Memory B cell (primary cell): Measurements from ENCODE around the gene TMEM187.

Experiments
- ATAC-seq: fragments of 150-1000 bp; cut with Tn5 transposase; 2 replicates; pipeline ENCODE4 v1.10.0; 2021; ENCODE audit warnings: low read depth, mild to moderate bottlenecking, moderate library complexity
- DNase-seq, 2 donors: peaks; one replicate each; pipeline ENCODE4 v3.0.0; 2022; ENCODE audit warnings: low spot score in 2 of 2
- H3K27ac Mint-ChIP-seq: one replicate; pipeline ENCODE4 v1.8.0; 2022; ENCODE audit warnings: mild to moderate bottlenecking, moderate library complexity, mixed read lengths
- H3K27me3 Mint-ChIP-seq: one replicate; pipeline ENCODE4 v1.8.0; 2022; ENCODE audit warnings: mixed read lengths
- H3K36me3 Mint-ChIP-seq: one replicate; pipeline ENCODE4 v1.8.0; 2022; ENCODE audit warnings: mild to moderate bottlenecking, mixed read lengths
- H3K4me1 Mint-ChIP-seq: one replicate; pipeline ENCODE4 v1.8.0; 2022; ENCODE audit warnings: mixed read lengths
- H3K4me3 Mint-ChIP-seq: one replicate; pipeline ENCODE4 v1.8.0; 2022; ENCODE audit warnings: mild to moderate bottlenecking, moderate library complexity, mixed read lengths
- H3K9me3 Mint-ChIP-seq: one replicate; pipeline ENCODE4 v1.8.0; 2022; ENCODE audit warnings: mixed read lengths

The TMEM187 gene

GRCh38 chrX:154000051-154000450 lies 27.5 kb downstream of the TMEM187 start:
- Mint-ChIP-seq H3K27me3 (no peaks in the 10 kb centered on the region), H3K27ac (no peak overlapping the region), H3K4me1 (peaks cover 21% of the 10 kb centered on the region), H3K4me3 (no peak overlapping the region), H3K36me3 (no peaks in the 10 kb centered on the region), H3K9me3 (no peaks in the 10 kb centered on the region)
- no peak for DNase-seq
- no peak for ATAC-seq

- Mint-ChIP-seq H3K36me3 (peaks cover 2% of the 10 kb centered on the region), H3K4me1 (peaks cover 25% of the 10 kb centered on the region)
- peak; percentile 67 for ATAC-seq
Measured at GRCh38 chrX:154002215-154002719, 29.7 kb downstream of the TMEM187 start.

GRCh38 chrX:154004315-154004714 lies 31.8 kb downstream of the TMEM187 start:
- no peaks in the 10 kb centered on the region for H3K9me3 Mint-ChIP-seq
- ATAC-seq: no peak

More at GRCh38 chrX:154002215-154002719, 29.7 kb downstream of the TMEM187 start:
- Mint-ChIP-seq H3K4me3 (peak overlapping the region; percentile 64), H3K27me3 (no peaks in the 10 kb centered on the region), H3K9me3 (no peaks in the 10 kb centered on the region), H3K27ac (peak overlapping the region; percentile 94)
- no peak for DNase-seq

GRCh38 chrX:154006947-154007346 lies 34.4 kb downstream of the TMEM187 start:
- Mint-ChIP-seq H3K4me3 (no peak overlapping the region), H3K27ac (no peak overlapping the region), H3K9me3 (no peaks in the 10 kb centered on the region), H3K36me3 (peaks cover 2% of the 10 kb centered on the region), H3K27me3 (no peaks in the 10 kb centered on the region), H3K4me1 (peaks cover 32% of the 10 kb centered on the region)
- ATAC-seq (no peak), DNase-seq (no peak)

More at GRCh38 chrX:154004315-154004714, 31.8 kb downstream of the TMEM187 start:
- no peak for DNase-seq
- Mint-ChIP-seq H3K27ac (peak overlapping the region; percentile 94), H3K4me3 (peak overlapping the region; percentile 72), H3K4me1 (peaks cover 34% of the 10 kb centered on the region), H3K27me3 (no peaks in the 10 kb centered on the region), H3K36me3 (peaks cover 2% of the 10 kb centered on the region)

- Mint-ChIP-seq H3K4me3 (peak overlapping the region; percentile 77), H3K9me3 (no peaks in the 10 kb centered on the region), H3K36me3 (peaks cover 2% of the 10 kb centered on the region), H3K27ac (peak overlapping the region; percentile 95), H3K27me3 (no peaks in the 10 kb centered on the region), H3K4me1 (peaks cover 23% of the 10 kb centered on the region)
- ATAC-seq: no peak
- no peak for DNase-seq
Measured at GRCh38 chrX:154008521-154008920, 36.0 kb downstream of the TMEM187 start.

- no peaks in the 10 kb centered on the region for H3K27me3 Mint-ChIP-seq
- H3K9me3 Mint-ChIP-seq: no peaks in the 10 kb centered on the region
- no peak for ATAC-seq
- no peak overlapping the region for H3K27ac Mint-ChIP-seq
- H3K4me1 Mint-ChIP-seq: peaks cover 14% of the 10 kb centered on the region
- no peak for DNase-seq
- no peak overlapping the region for H3K4me3 Mint-ChIP-seq
- H3K36me3 Mint-ChIP-seq: peaks cover 5% of the 10 kb centered on the region
Measured at GRCh38 chrX:154010330-154011087, 38.0 kb downstream of the TMEM187 start.

- no peaks in the 10 kb centered on the region for H3K9me3 Mint-ChIP-seq
- H3K27ac Mint-ChIP-seq: no peak overlapping the region
- H3K27me3 Mint-ChIP-seq: no peaks in the 10 kb centered on the region
- no peak for DNase-seq
- H3K4me3 Mint-ChIP-seq: no peak overlapping the region
- ATAC-seq: no peak
- peaks cover 15% of the 10 kb centered on the region for H3K4me1 Mint-ChIP-seq
- peaks cover 3% of the 10 kb centered on the region for H3K36me3 Mint-ChIP-seq
Measured at GRCh38 chrX:154011376-154012335, 39.1 kb downstream of the TMEM187 start.

- Mint-ChIP-seq H3K4me1 (peaks cover 14% of the 10 kb centered on the region), H3K4me3 (no peak overlapping the region), H3K36me3 (peaks cover 3% of the 10 kb centered on the region), H3K27me3 (no peaks in the 10 kb centered on the region), H3K27ac (no peak overlapping the region), H3K9me3 (no peaks in the 10 kb centered on the region)
- ATAC-seq: no peak
- DNase-seq: no peak
Measured at GRCh38 chrX:154012336-154012991, 39.9 kb downstream of the TMEM187 start.

- Mint-ChIP-seq H3K4me1 (peaks cover 9% of the 10 kb centered on the region), H3K4me3 (no peak overlapping the region), H3K36me3 (peaks cover 3% of the 10 kb centered on the region), H3K9me3 (no peaks in the 10 kb centered on the region), H3K27me3 (no peaks in the 10 kb centered on the region), H3K27ac (no peak overlapping the region)
- no peak for DNase-seq
- ATAC-seq: no peak
Measured at GRCh38 chrX:154013001-154013421, 40.5 kb downstream of the TMEM187 start.

- Mint-ChIP-seq H3K4me3 (no peak overlapping the region), H3K27me3 (no peaks in the 10 kb centered on the region), H3K27ac (no peak overlapping the region), H3K9me3 (no peaks in the 10 kb centered on the region), H3K36me3 (peaks cover 3% of the 10 kb centered on the region), H3K4me1 (peaks cover 5% of the 10 kb centered on the region)
- ATAC-seq (peak; percentile 77), DNase-seq (peak; percentile 42 to 57)
Measured at GRCh38 chrX:154013614-154014360, 41.2 kb downstream of the TMEM187 start.

GRCh38 chrX:154014429-154015380 lies 42.2 kb downstream of the TMEM187 start:
- Mint-ChIP-seq H3K4me3 (no peak overlapping the region), H3K4me1 (peaks cover 5% of the 10 kb centered on the region), H3K27ac (no peak overlapping the region), H3K36me3 (peaks cover 3% of the 10 kb centered on the region), H3K27me3 (no peaks in the 10 kb centered on the region), H3K9me3 (no peaks in the 10 kb centered on the region)
- ATAC-seq (no peak), DNase-seq (no peak)

- no peak for ATAC-seq
- no peaks in the 10 kb centered on the region for H3K27me3 Mint-ChIP-seq
- no peak for DNase-seq
- H3K36me3 Mint-ChIP-seq: peaks cover 3% of the 10 kb centered on the region
- peaks cover 9% of the 10 kb centered on the region for H3K4me1 Mint-ChIP-seq
- no peaks in the 10 kb centered on the region for H3K9me3 Mint-ChIP-seq
- no peak overlapping the region for H3K27ac Mint-ChIP-seq
- peak overlapping the region; percentile 46 for H3K4me3 Mint-ChIP-seq
Measured at GRCh38 chrX:154015581-154016264, 43.2 kb downstream of the TMEM187 start.
